ENCODE measurements around the gene DCAF7. TPM values are rescaled to one million over a fixed set of nuclear protein-coding genes. Genes with fewer than 3 reads are reported as not detected.

The DCAF7 gene
- total and polyA plus RNA-seq, 4 donors = 13.2 to 24.0 (median 15.0) TPM

DNA sequence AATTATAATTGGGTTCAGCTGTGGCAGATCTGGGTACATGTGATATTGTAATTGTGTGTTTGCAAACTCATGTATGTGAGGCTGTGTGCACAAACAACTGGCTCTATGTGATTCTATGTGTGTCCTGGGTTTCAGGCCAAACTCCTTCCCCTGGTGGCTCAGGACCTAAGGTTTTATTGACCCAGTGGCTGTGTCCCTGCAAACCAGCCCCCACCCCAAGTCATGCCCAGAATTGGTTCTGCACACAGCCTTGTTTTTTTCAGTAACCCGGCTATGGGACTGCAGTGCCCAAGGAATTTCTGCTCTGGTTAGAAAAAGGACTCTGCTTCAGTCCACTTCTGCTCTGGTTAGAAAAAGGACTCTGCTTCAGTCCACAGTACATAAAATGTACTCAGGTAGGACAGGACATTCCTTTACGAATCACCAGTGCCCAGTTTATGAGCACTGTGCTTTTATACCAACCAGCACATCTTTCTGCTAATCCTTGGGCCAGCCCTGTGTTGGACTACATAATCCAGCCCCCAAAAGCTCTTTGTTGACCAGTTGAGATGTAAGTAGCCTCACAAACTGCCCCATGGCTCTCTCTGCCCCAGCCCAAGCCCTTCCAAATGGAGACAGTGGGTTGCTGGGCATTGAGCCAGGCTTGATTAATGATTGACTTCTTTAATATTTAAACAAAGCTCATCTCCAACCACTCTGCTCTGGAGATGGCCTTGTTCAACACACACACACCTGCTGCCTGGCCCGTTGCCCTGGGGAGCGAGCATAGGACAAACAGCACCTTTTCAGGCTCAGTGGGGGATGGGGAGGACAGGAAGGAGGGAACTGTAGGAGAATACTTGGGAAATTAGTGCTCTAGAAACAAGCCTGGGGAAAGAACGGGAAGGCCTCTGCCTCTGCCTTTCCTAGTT, 30.1 kb upstream of the DCAF7 start:
- Histone ChIP-seq H3K36me3 (ENCODE audit: control insufficient read depth in 4 of 4, insufficient read depth in 3 of 4, low read depth in 1 of 4, low read length in 3 of 4) (no peaks in the 10 kb centered on the region), H3K4me1 (ENCODE audit: control insufficient read depth in 4 of 4, insufficient read depth in 4 of 4, low read length in 3 of 4) (peaks cover 10 to 37% (median 23%) of the 10 kb centered on the region in 4 donors), H3K4me3 (ENCODE audit: low read depth in 1 of 3, low read length in 3 of 3) (no peak overlapping the region), H3K9ac (ENCODE audit: low read depth in 1 of 2, low read length in 2 of 2) (no peak overlapping the region), H3K9me3 (ENCODE audit: control insufficient read depth in 4 of 4, low read length in 3 of 4) (no peaks in the 10 kb centered on the region), H3K27ac (ENCODE audit: low read depth in 1 of 2, low read length in 2 of 2) (peak overlapping the region in 1 of 2 donors; percentile 8), H3K27me3 (ENCODE audit: control insufficient read depth in 4 of 4, insufficient read depth in 4 of 4, low read length in 3 of 4) (peaks cover 0 to 8% (median 4%) of the 10 kb centered on the region in 4 donors)
- TF ChIP-seq RAD21 (IDR thresholded peaks at IDR 0.05) (peak; percentile 18 to 31), NR2F2 (IDR thresholded peaks at IDR 0.05) (no peak), SP1 (IDR thresholded peaks at IDR 0.05) (peak; percentile 74), GABPA (IDR thresholded peaks at IDR 0.05 in 1 of 2, conservative IDR thresholded peaks at IDR 0.05 in 1 of 2) (peak in 1 of 2 donors; percentile 51), RXRA (IDR thresholded peaks at IDR 0.05) (peak; percentile 46 to 71), FOXA1 (IDR thresholded peaks at IDR 0.05) (peak; percentile 49), HNF4G (IDR thresholded peaks at IDR 0.05) (peak; percentile 81), ZBTB33 (IDR thresholded peaks at IDR 0.05) (no peak), TAF1 (conservative IDR thresholded peaks at IDR 0.05) (no peak), REST (IDR thresholded peaks at IDR 0.05) (peak; percentile 94), EGR1 (IDR thresholded peaks at IDR 0.05; ENCODE audit: low read depth in 2 of 2) (no peak), FOXA2 (IDR thresholded peaks at IDR 0.05) (no peak), HNF4A (conservative IDR thresholded peaks at IDR 0.05) (peak; percentile 92 to 94), YY1 (IDR thresholded peaks at IDR 0.05) (peak; percentile 83), JUND (IDR thresholded peaks at IDR 0.05) (peak in 1 of 2 donors; percentile 55)
- TF ChIP-seq, protein P1, sequence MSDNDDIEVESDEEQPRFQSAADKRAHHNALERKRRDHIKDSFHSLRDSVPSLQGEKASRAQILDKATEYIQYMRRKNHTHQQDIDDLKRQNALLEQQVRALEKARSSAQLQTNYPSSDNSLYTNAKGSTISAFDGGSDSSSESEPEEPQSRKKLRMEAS (IDR thresholded peaks at IDR 0.05) = peak; percentile 63
- TF ChIP-seq, protein P2, sequence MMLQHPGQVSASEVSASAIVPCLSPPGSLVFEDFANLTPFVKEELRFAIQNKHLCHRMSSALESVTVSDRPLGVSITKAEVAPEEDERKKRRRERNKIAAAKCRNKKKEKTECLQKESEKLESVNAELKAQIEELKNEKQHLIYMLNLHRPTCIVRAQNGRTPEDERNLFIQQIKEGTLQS (IDR thresholded peaks at IDR 0.05) = no peak
- peak; percentile 75 for DNase-seq (ENCODE audit: low spot score)
- 19% methylated on average over 5 of the region's 5 CpGs for WGBS
